Mononuclear cell (primary cell): ENCODE measurements around the gene DGKI. TPM values are rescaled to one million over a fixed set of nuclear protein-coding genes. Genes with fewer than 3 reads are reported as not detected.

Experiments used
- H3K27me3 ChIP-seq: 2 replicates; pipeline ENCODE4 v1.6.0; 2011; ENCODE audit warnings: low read length, control low read depth; ENCODE audit not compliant: insufficient read depth
- H3K4me1 ChIP-seq: 2 replicates; pipeline ENCODE4 v1.5.1; 2011; ENCODE audit warnings: mild to moderate bottlenecking, low read length, control low read depth; ENCODE audit not compliant: insufficient read depth
- H3K4me3 ChIP-seq: 2 replicates; pipeline ENCODE4 v1.5.1; 2011; ENCODE audit warnings: mild to moderate bottlenecking, low read length, moderate library complexity
- H3K9me3 ChIP-seq: 2 replicates; pipeline ENCODE4 v1.5.1; 2011; ENCODE audit warnings: low read depth, mild to moderate bottlenecking, control low read depth, low read length
- total RNA-seq: library from RNA; depleted of rRNA; stranded (reverse); fragments of >200 nt; gene quantifications from one replicate; pipeline ENCODE4 v1.2.3, GENCODE V29; 2012

DGKI gene
- total RNA-seq, 1 donor = 0.21 TPM

DNA sequence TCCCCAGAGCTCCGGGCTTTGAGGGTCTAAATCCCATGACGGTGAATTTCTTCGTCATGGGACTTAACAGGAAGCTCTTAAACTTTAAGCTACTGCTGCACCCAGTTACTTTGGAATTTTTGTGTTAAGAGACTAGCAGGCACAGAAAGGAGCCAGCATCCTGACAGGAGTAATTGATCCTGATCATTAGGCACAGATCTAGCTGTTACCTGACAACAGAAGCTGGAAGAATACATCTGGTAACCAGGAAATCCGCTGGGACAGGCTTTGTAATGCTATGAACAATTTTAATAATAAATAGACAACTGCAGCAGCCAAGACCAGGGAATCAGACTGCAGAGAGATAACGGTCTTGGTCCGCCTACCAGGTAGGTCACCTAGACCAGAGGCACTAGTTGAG is 210.9 kb downstream of the DGKI start:
- Histone ChIP-seq H3K27me3 (peaks cover 4% of the 10 kb centered on the region), H3K4me3 (no peak overlapping the region), H3K9me3 (no peaks in the 10 kb centered on the region), H3K4me1 (no peaks in the 10 kb centered on the region)

DNA sequence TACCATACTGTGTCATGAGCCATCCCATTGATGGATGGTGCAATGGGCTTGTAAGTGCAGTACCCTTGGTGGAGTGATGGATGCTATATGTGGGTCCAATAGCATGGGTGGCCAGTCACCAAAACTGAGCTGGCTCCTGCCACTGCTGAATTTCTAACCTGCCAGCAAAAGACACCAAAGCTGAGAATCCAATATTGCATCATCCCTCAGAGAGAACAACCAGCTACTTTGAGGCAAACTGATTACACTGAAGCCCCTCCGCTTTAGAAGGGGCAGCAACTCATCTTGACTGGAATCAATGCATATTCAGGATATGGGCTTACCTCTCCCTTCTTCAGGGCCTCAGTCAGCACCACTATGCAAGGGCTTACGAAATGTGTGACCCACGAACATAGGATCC is 211.6 kb downstream of the DGKI start:
- Histone ChIP-seq H3K4me3 (no peak overlapping the region), H3K4me1 (no peaks in the 10 kb centered on the region), H3K27me3 (peaks cover 4% of the 10 kb centered on the region), H3K9me3 (no peaks in the 10 kb centered on the region)

- no peak overlapping the region for H3K4me3 ChIP-seq
- no peaks in the 10 kb centered on the region for H3K4me1 ChIP-seq
- H3K27me3 ChIP-seq = peaks cover 7% of the 10 kb centered on the region
- H3K9me3 ChIP-seq = no peaks in the 10 kb centered on the region
These were observed 212.4 kb downstream of the DGKI start for GRCh38 chr7:137634356-137634755.

GRCh38 chr7:137633133-137633532 is 213.6 kb downstream of the DGKI start:
- H3K27me3 ChIP-seq = peaks cover 7% of the 10 kb centered on the region
- no peaks in the 10 kb centered on the region for H3K4me1 ChIP-seq

DNA sequence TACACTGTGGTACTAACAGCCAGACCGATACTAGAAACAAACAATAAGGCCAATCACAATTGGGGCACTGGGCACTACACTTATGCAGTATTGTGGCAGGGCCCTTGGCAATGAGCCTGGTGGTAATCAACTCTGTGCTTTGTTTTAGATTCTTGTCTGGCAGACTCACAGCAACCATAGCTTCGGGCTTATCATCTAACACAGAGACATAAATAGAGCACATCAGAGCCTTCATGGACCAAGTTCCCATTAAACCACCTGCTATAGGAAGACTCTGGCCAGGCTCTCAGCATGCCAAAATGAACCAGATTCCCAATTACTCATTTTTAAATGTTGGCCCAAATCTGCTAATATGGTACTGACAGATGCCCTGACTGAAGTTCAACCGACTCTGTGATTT is 218.6 kb downstream of the DGKI start:
- Histone ChIP-seq H3K9me3 (no peaks in the 10 kb centered on the region), H3K4me1 (no peaks in the 10 kb centered on the region), H3K4me3 (no peak overlapping the region), H3K27me3 (peaks cover 10% of the 10 kb centered on the region)

More at GRCh38 chr7:137633133-137633532, 213.6 kb downstream of the DGKI start:
- Histone ChIP-seq H3K4me3 (no peak overlapping the region), H3K9me3 (no peaks in the 10 kb centered on the region)

- peaks cover 10% of the 10 kb centered on the region for H3K27me3 ChIP-seq
- no peaks in the 10 kb centered on the region for H3K4me1 ChIP-seq
- H3K9me3 ChIP-seq = no peaks in the 10 kb centered on the region
- no peak overlapping the region for H3K4me3 ChIP-seq
These were observed 220.2 kb downstream of the DGKI start for GRCh38 chr7:137626469-137627067.

DNA sequence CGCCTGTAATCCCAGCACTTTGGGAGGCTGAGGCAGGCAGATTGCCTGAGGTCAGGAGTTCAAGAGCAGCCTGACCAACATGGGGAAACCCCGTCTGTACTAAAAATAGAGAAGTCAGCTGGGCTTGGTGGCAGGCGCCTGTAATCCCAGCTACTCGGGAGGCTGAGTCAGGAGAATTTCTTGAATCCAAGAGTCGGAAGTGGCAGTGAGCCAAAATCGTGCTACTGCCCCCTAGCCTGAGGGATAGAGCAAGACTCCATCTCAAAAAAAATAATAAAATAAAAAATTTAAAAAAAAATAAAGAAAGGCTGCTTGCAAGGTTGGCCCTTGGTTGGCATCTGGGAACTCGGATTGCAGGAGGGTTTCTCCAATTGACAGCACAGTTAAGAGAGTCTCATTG is 221.6 kb downstream of the DGKI start:
- Histone ChIP-seq H3K27me3 (peaks cover 7% of the 10 kb centered on the region), H3K4me3 (no peak overlapping the region), H3K4me1 (no peaks in the 10 kb centered on the region), H3K9me3 (no peaks in the 10 kb centered on the region)

DNA sequence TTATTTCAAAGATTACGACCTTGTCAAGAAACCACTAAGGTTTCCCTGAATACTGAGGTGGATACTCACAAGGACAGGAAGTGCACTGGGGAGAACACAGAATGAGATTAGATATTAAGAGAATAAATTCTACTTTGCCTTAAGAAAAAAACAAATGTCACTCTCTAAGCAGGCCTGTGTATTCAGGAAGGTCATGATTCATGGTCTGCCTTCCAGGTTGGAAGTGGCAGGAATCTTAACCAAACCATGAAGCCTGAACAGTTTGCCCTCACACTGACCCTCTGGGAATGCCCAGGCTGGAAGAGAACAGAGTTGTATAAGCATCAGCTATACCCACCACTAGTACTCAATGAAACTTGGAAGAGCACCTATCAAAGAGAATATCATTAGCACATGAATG is 227.6 kb downstream of the DGKI start:
- H3K9me3 ChIP-seq = no peaks in the 10 kb centered on the region
- no peaks in the 10 kb centered on the region for H3K4me1 ChIP-seq
- no peaks in the 10 kb centered on the region for H3K27me3 ChIP-seq
- H3K4me3 ChIP-seq = no peak overlapping the region

DNA sequence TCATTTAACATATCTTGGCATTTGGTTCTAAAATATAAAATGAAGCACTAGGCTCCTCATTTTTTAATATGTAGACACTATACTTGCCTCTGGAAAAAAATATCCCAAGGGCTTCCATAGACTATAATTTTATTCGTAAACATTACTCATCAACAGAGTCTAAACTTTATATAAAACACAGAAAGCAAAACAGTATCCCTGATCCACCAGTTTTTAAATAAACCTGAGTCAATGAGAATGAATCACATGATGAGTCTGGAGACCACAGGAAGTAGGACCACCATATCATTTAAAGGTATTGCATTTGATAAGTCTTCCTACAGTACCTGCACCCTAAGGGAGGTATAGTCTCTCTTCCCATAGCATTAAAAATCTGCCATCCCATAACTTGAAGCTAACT is 228.0 kb downstream of the DGKI start:
- no peak overlapping the region for H3K4me3 ChIP-seq
- H3K4me1 ChIP-seq = no peaks in the 10 kb centered on the region
- no peaks in the 10 kb centered on the region for H3K9me3 ChIP-seq
- no peaks in the 10 kb centered on the region for H3K27me3 ChIP-seq

GRCh38 chr7:137613006-137613525 is 233.7 kb downstream of the DGKI start:
- H3K4me1 ChIP-seq = no peaks in the 10 kb centered on the region
- H3K4me3 ChIP-seq = no peak overlapping the region
- peaks cover 2% of the 10 kb centered on the region for H3K27me3 ChIP-seq
- H3K9me3 ChIP-seq = no peaks in the 10 kb centered on the region

GRCh38 chr7:137611606-137612005 is 235.2 kb downstream of the DGKI start:
- Histone ChIP-seq H3K9me3 (no peaks in the 10 kb centered on the region), H3K27me3 (peaks cover 2% of the 10 kb centered on the region), H3K4me3 (no peak overlapping the region), H3K4me1 (no peaks in the 10 kb centered on the region)

DNA sequence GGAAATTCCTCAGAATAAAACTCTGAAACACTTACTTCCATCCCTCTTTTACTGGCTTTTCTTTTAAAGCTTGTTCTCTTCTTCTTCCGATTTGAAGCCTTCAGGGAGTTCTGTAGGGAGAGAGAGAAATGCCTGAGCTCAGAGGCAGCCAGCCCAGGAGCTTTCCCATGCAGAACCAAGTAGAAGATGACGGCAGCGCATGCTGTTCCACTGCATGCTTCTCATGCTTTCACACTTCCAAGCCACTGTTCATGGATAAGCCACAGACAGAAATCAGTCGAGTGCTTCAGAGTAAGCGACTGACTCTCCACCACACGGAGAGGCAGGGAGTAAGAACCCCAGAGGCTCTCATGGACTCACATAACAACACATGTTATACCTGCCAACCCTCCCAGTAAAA is 237.3 kb downstream of the DGKI start:
- no peak overlapping the region for H3K4me3 ChIP-seq
- H3K27me3 ChIP-seq = peaks cover 2% of the 10 kb centered on the region
- H3K4me1 ChIP-seq = no peaks in the 10 kb centered on the region
- no peaks in the 10 kb centered on the region for H3K9me3 ChIP-seq

DNA sequence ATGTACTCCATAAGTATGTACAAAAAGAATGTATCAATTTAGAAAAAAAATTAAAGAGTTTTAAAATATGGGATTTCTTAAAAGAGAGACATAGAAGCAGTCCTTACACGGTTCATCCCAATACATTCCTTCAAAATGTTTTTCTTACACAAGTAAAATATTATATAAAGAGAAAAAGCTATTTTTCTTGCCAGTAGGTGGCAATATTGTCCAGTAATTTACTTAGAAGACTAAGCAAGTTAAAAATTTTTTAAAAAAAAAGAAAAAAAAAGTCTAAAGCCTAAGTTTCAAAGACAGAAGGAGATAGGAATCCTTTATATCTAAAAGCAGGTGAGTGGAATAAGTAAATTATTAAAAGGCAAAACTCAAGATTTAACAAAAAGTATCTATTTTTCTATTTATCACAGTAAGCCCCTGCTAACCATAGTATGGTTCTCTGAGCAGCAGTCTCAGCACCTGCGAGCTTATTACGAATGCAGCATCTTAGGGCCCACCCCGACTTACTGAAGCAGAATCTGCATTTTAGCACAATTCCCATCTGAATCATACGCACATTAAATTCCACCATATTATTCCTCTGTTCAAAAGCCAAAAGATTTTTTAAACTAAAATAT is 240.6 kb downstream of the DGKI start:
- Histone ChIP-seq H3K4me1 (no peaks in the 10 kb centered on the region), H3K27me3 (no peaks in the 10 kb centered on the region), H3K9me3 (no peaks in the 10 kb centered on the region), H3K4me3 (no peak overlapping the region)

DNA sequence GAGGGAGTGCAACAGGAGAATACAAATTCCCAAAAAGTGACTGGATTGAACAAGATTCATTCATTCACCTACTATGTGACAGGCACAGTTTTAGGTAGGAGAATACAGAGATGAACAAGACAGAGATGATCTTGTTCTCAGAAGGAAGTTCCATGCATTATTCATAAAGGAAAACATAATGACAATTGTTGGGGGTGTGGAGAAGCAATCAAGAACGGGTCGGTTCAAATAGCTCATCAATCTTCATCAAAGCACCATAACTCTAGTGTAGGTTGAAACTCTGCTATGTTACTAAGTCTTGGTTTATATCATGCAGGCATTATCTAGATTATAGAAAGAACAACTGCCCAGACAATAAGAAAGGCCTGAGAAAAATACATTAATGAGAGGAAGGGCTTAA is 243.7 kb downstream of the DGKI start:
- Histone ChIP-seq H3K9me3 (no peaks in the 10 kb centered on the region), H3K27me3 (no peaks in the 10 kb centered on the region), H3K4me1 (no peaks in the 10 kb centered on the region), H3K4me3 (no peak overlapping the region)

DNA sequence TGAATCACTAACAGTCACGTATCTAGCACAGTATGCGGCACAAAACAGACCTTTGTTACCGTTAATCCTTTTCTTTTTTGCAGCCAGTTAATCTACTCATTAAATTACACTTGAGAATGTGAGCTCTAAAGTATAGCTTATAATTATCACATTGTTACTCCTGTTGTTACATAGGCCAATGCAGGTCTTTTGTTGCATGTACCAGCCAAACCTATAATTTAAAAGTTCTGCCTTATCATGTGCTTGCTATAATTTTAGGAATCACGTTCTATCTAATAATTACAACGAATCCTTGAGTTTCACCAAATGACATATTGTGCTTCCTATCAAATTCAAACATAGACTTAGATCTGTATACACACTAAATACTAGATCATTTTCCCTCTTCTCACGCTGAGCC is 245.1 kb downstream of the DGKI start:
- Histone ChIP-seq H3K4me3 (no peak overlapping the region), H3K9me3 (no peaks in the 10 kb centered on the region), H3K4me1 (no peaks in the 10 kb centered on the region), H3K27me3 (no peaks in the 10 kb centered on the region)

GRCh38 chr7:137597856-137598255 is 248.9 kb downstream of the DGKI start:
- H3K4me3 ChIP-seq = no peak overlapping the region
- H3K27me3 ChIP-seq = no peaks in the 10 kb centered on the region
- no peaks in the 10 kb centered on the region for H3K9me3 ChIP-seq
- H3K4me1 ChIP-seq = no peaks in the 10 kb centered on the region
